ENCODE results near the gene LAPTM5.
"Not testable (repeated sequence)": the region's sequence is repeated elsewhere in the genome, so short reads cannot be mapped to it uniquely, and the experiment has no call there.

The LAPTM5 gene

GRCh38 chr1:30794260-30794659 lies 36.7 kb upstream of the LAPTM5 start:
- Histone ChIP-seq H3K4me1 (ENCODE audit: control insufficient read depth in 1 of 2, insufficient read depth in 2 of 2, low read length in 2 of 2) (peaks cover 11 to 16% of the 10 kb centered on the region in 2 donors), H3K27ac (ENCODE audit: low read length) (no peak overlapping the region), H3K36me3 (ENCODE audit: control insufficient read depth in 1 of 2, insufficient read depth in 2 of 2, low read length in 2 of 2) (no peaks in the 10 kb centered on the region), H3K9me3 (ENCODE audit: control insufficient read depth in 1 of 2, low read length in 2 of 2) (no peaks in the 10 kb centered on the region), H3K4me3 (ENCODE audit: low read depth in 1 of 2, low read length in 2 of 2) (no peak overlapping the region), H3K27me3 (ENCODE audit: low read depth, low read length) (no peaks in the 10 kb centered on the region)

GRCh38 chr1:30793209-30793608 lies 35.6 kb upstream of the LAPTM5 start:
- Histone ChIP-seq H3K9me3 (ENCODE audit: control insufficient read depth in 1 of 2, low read length in 2 of 2) (no peaks in the 10 kb centered on the region), H3K27me3 (ENCODE audit: low read depth, low read length) (no peaks in the 10 kb centered on the region), H3K36me3 (ENCODE audit: control insufficient read depth in 1 of 2, insufficient read depth in 2 of 2, low read length in 2 of 2) (no peaks in the 10 kb centered on the region), H3K4me1 (ENCODE audit: control insufficient read depth in 1 of 2, insufficient read depth in 2 of 2, low read length in 2 of 2) (peaks cover 6 to 11% of the 10 kb centered on the region in 2 donors), H3K27ac (ENCODE audit: low read length) (no peak overlapping the region), H3K4me3 (ENCODE audit: low read depth in 1 of 2, low read length in 2 of 2) (no peak overlapping the region)

GRCh38 chr1:30791868-30792267 lies 34.3 kb upstream of the LAPTM5 start:
- Histone ChIP-seq H3K9me3 (ENCODE audit: control insufficient read depth in 1 of 2, low read length in 2 of 2) (no peaks in the 10 kb centered on the region), H3K27me3 (ENCODE audit: low read depth, low read length) (no peaks in the 10 kb centered on the region), H3K36me3 (ENCODE audit: control insufficient read depth in 1 of 2, insufficient read depth in 2 of 2, low read length in 2 of 2) (no peaks in the 10 kb centered on the region), H3K4me1 (ENCODE audit: control insufficient read depth in 1 of 2, insufficient read depth in 2 of 2, low read length in 2 of 2) (no peaks in the 10 kb centered on the region), H3K4me3 (ENCODE audit: low read depth in 1 of 2, low read length in 2 of 2) (no peak overlapping the region), H3K27ac (ENCODE audit: low read length) (no peak overlapping the region)

GRCh38 chr1:30790850-30791778 lies 33.5 kb upstream of the LAPTM5 start:
- Histone ChIP-seq H3K27me3 (ENCODE audit: low read depth, low read length) (no peaks in the 10 kb centered on the region), H3K36me3 (ENCODE audit: control insufficient read depth in 1 of 2, insufficient read depth in 2 of 2, low read length in 2 of 2) (no peaks in the 10 kb centered on the region), H3K27ac (ENCODE audit: low read length) (no peak overlapping the region), H3K9me3 (ENCODE audit: control insufficient read depth in 1 of 2, low read length in 2 of 2) (no peaks in the 10 kb centered on the region), H3K4me3 (ENCODE audit: low read depth in 1 of 2, low read length in 2 of 2) (no peak overlapping the region), H3K4me1 (ENCODE audit: control insufficient read depth in 1 of 2, insufficient read depth in 2 of 2, low read length in 2 of 2) (no peaks in the 10 kb centered on the region)

- H3K36me3 ChIP-seq (ENCODE audit: control insufficient read depth in 1 of 2, insufficient read depth in 2 of 2, low read length in 2 of 2); H3K9me3 ChIP-seq (ENCODE audit: control insufficient read depth in 1 of 2, low read length in 2 of 2); H3K4me1 ChIP-seq (ENCODE audit: control insufficient read depth in 1 of 2, insufficient read depth in 2 of 2, low read length in 2 of 2); H3K27ac ChIP-seq (ENCODE audit: low read length); H3K27me3 ChIP-seq (ENCODE audit: low read depth, low read length); H3K4me3 ChIP-seq (ENCODE audit: low read depth in 1 of 2, low read length in 2 of 2): not testable (repeated sequence)
These were observed 32.6 kb upstream of the LAPTM5 start for GRCh38 chr1:30790256-30790525.

GRCh38 chr1:30789388-30790255 lies 32.0 kb upstream of the LAPTM5 start:
- Histone ChIP-seq H3K27me3 (ENCODE audit: low read depth, low read length) (no peaks in the 10 kb centered on the region), H3K9me3 (ENCODE audit: control insufficient read depth in 1 of 2, low read length in 2 of 2) (no peaks in the 10 kb centered on the region), H3K4me1 (ENCODE audit: control insufficient read depth in 1 of 2, insufficient read depth in 2 of 2, low read length in 2 of 2) (no peaks in the 10 kb centered on the region), H3K36me3 (ENCODE audit: control insufficient read depth in 1 of 2, insufficient read depth in 2 of 2, low read length in 2 of 2) (no peaks in the 10 kb centered on the region), H3K27ac (ENCODE audit: low read length) (no peak overlapping the region), H3K4me3 (ENCODE audit: low read depth in 1 of 2, low read length in 2 of 2) (no peak overlapping the region)

- no peaks in the 10 kb centered on the region for H3K27me3 ChIP-seq (ENCODE audit: low read depth, low read length)
- H3K4me1 ChIP-seq (ENCODE audit: control insufficient read depth in 1 of 2, insufficient read depth in 2 of 2, low read length in 2 of 2), result no peaks in the 10 kb centered on the region
- no peak overlapping the region for H3K4me3 ChIP-seq (ENCODE audit: low read depth in 1 of 2, low read length in 2 of 2)
- H3K9me3 ChIP-seq (ENCODE audit: control insufficient read depth in 1 of 2, low read length in 2 of 2), result no peaks in the 10 kb centered on the region
- H3K36me3 ChIP-seq (ENCODE audit: control insufficient read depth in 1 of 2, insufficient read depth in 2 of 2, low read length in 2 of 2), result no peaks in the 10 kb centered on the region
- no peak overlapping the region for H3K27ac ChIP-seq (ENCODE audit: low read length)
These were observed 31.2 kb upstream of the LAPTM5 start for GRCh38 chr1:30788580-30789387.

GRCh38 chr1:30787856-30788495 lies 30.4 kb upstream of the LAPTM5 start:
- Histone ChIP-seq H3K36me3 (ENCODE audit: control insufficient read depth in 1 of 2, insufficient read depth in 2 of 2, low read length in 2 of 2) (no peaks in the 10 kb centered on the region), H3K27ac (ENCODE audit: low read length) (no peak overlapping the region), H3K4me1 (ENCODE audit: control insufficient read depth in 1 of 2, insufficient read depth in 2 of 2, low read length in 2 of 2) (peaks cover 0 to under 1% of the 10 kb centered on the region in 2 donors), H3K27me3 (ENCODE audit: low read depth, low read length) (no peaks in the 10 kb centered on the region), H3K4me3 (ENCODE audit: low read depth in 1 of 2, low read length in 2 of 2) (no peak overlapping the region), H3K9me3 (ENCODE audit: control insufficient read depth in 1 of 2, low read length in 2 of 2) (no peaks in the 10 kb centered on the region)

GRCh38 chr1:30787266-30787665 lies 29.7 kb upstream of the LAPTM5 start:
- Histone ChIP-seq H3K36me3 (ENCODE audit: control insufficient read depth in 1 of 2, insufficient read depth in 2 of 2, low read length in 2 of 2) (no peaks in the 10 kb centered on the region), H3K27me3 (ENCODE audit: low read depth, low read length) (no peaks in the 10 kb centered on the region), H3K27ac (ENCODE audit: low read length) (no peak overlapping the region), H3K9me3 (ENCODE audit: control insufficient read depth in 1 of 2, low read length in 2 of 2) (no peaks in the 10 kb centered on the region), H3K4me1 (ENCODE audit: control insufficient read depth in 1 of 2, insufficient read depth in 2 of 2, low read length in 2 of 2) (peaks cover 5 to 6% of the 10 kb centered on the region in 2 donors), H3K4me3 (ENCODE audit: low read depth in 1 of 2, low read length in 2 of 2) (no peak overlapping the region)

GRCh38 chr1:30786264-30786991 lies 28.9 kb upstream of the LAPTM5 start:
- H3K27ac ChIP-seq (ENCODE audit: low read length), result no peak overlapping the region
- no peaks in the 10 kb centered on the region for H3K9me3 ChIP-seq (ENCODE audit: control insufficient read depth in 1 of 2, low read length in 2 of 2)
- H3K27me3 ChIP-seq (ENCODE audit: low read depth, low read length), result no peaks in the 10 kb centered on the region
- H3K36me3 ChIP-seq (ENCODE audit: control insufficient read depth in 1 of 2, insufficient read depth in 2 of 2, low read length in 2 of 2), result no peaks in the 10 kb centered on the region
- peaks cover 5 to 6% of the 10 kb centered on the region in 2 donors for H3K4me1 ChIP-seq (ENCODE audit: control insufficient read depth in 1 of 2, insufficient read depth in 2 of 2, low read length in 2 of 2)
- no peak overlapping the region for H3K4me3 ChIP-seq (ENCODE audit: low read depth in 1 of 2, low read length in 2 of 2)
